HL-60/S4 treated with retinoic acid at 250 ng/mL for 4 days and 3 days (cell line): ENCODE measurements around the gene SBNO2.

Experiments used
- in situ Hi-C: fragments of 300-500 bp; cut with MboI; formaldehyde crosslinking; loops from 2 replicates; pipeline ENCODE4 v1.7.0; 2022; ENCODE audit warnings: low sequenced_read_pairs

Gene SBNO2

DNA sequence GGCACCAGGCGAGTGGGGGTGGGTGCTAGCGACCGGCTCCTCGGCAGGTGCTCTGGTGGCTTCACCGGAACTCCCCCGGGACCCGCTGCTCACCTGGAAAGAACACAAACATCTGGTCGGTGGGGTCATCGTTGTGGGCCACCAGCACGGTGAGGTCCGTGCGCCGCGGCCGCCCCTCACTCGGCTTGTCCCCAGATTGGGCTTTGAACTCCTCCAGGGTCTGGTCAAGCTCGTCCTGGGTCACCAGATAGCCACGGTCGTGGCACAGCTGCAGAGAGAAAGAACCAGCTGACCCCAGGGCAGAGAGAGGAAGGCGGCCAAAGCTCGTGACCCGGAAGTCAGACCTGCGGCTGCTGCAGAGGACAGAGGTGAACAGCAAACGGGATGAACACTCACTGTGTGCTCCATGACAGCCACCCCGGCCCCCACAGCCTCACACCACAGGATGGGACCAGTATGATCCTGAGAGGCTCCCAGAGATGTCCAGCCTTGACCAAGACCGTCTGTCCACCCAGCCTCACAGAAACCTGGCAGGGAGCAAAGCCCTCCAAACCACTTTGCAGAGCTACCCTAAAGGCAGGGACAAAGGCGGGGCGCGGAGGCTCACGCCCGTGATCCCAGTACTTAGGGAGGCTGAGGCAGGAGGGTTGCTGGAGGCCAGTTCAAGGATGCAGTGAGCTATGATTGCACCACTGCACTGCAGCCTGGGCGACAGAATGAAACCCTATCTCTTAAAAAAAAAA lies 80.1 kb downstream of the SBNO2 start:
- in situ Hi-C loops, result no loop called here

DNA sequence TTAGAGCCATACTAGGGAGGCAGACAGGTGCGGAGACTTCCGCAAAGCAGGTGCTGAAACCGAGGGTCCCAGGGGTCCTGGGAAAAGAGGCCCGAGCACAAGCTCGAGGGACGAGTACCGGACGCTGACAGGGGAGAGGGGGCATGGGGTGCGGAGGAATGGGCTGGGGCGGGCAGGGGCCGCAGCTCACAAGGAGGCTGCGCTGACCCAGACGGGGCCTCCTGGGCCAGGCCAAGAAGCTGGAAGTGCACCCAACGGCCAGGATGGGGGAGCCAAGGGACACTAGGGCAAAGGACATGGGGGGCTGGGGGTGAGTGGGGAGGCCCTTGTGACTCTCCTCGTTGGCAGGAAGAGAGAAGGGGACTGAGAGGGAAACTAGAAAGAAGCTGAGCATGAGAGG lies 80.7 kb downstream of the SBNO2 start:
- in situ Hi-C loops, result no loop called here

DNA sequence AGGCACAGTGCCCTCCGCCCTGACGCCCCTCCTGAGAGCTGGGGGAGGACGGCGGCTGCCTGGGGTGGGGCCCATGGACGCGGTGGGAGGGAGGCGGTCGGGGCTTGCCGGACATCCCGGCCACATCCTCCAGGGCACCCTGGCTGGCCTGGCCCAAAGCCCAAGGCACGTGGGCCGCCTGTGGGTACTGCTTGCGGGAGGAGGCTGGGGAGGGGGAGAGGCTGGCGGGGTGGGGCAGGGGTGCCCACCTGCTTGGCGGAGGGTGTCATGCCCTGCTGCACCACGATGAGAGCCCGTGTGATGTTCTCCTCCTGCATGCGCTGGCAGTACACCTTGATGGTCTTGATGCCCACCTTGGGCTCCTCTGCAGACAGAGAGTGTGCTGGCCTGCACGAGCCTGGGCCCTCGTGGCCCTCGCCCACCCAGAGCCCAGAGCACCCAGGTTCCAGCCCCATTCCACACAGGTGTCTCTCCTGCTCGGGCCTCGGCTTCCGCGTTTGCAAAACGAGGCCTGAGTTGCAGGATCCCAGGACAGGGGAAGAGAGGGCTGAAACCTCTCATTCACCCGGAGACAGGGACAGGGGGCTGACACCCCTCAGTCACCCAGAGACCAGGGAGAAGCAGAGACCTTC lies 82.4 kb downstream of the SBNO2 start:
- in situ Hi-C loops, result no loop called here

DNA sequence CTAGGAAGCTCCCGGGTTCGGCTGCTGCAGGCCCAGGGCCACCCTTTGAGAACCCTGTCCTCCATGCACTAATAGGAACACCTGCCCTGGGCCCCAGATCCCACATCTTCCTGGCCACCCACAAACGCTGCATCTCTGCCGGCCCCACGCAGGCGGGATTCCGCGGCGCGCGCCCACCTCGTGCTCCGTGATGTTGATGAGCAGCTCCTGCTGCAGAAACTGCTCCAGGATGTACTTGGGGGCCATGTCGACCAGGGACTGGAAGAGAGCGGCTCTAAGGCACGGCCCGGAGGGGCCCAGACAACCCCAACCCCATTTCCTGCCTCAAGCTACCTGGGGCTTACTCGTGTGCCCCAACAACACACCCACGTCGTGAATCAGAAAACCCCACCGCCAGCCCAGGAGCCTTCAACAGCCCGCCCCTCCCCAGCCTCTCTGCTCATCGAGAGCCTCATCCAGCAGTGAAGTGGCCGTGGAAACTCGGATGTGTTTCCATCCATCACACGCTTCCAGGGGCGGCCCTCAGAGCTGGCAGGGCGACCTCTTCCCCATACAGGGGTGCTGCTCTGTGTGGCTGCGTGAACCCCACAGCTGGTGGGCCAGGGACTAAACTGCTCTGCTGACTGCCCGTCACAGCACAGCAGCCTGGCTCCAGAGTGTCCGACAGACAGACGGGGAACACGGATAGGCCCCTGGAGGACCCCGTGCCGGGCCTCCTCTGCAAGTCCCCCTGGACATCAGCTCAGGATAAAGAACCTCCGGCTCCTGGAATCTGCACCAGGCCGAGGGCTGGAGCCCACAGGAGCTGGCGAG lies 83.1 kb downstream of the SBNO2 start:
- in situ Hi-C loops, result no loop called here

DNA sequence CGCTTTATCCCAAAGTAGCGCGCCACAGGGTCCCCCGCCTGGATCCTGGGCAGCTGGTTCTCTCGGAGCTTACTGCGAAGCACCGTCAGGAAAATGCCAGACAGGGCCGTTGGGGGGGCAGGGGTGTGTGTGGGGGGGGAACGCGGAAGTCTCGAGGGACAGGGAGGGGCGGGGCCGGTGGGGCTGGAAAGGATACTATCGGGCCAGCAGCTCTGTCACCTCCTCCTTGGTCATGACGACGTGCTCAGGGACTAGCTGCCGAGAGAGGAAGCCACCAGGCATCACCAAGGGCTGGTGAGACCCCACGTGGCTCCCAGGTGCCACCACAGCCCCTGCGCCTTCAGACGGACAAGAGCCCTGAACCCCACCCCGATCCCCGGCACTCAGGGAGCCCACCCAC lies 84.2 kb downstream of the SBNO2 start:
- in situ Hi-C loops, result no loop called here

DNA sequence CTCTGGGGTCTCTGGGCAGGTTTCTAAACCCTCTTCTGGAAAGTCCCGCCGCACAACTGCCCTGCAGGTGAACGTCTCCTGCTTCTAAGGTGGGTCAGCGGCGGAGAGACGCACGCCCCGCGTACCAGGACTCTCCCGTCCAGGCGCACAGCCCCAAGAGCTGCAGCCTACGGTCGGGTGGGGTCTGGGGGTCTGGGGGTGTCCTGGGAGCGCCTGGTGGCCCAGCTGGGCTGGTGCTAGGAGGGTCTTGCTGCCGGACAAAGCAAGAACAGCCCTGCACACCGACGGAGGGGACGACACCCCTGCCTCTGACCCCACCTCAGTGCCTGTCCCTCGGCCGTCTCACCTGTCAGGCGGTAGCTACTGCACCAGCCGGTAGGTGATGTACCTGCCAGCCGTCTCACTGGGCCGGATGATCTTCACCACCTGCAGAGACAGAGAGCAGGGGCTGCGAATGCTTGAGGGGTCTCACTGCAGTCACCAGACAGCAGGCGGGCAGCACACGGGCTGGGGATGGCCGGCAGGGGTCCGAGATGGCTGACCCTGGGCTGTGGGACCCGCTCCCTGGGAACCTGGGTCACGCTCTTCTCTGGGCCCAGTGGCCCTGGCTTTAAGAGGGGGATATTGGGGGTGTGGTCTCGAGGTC lies 84.8 kb downstream of the SBNO2 start:
- in situ Hi-C loops, result no loop called here

DNA sequence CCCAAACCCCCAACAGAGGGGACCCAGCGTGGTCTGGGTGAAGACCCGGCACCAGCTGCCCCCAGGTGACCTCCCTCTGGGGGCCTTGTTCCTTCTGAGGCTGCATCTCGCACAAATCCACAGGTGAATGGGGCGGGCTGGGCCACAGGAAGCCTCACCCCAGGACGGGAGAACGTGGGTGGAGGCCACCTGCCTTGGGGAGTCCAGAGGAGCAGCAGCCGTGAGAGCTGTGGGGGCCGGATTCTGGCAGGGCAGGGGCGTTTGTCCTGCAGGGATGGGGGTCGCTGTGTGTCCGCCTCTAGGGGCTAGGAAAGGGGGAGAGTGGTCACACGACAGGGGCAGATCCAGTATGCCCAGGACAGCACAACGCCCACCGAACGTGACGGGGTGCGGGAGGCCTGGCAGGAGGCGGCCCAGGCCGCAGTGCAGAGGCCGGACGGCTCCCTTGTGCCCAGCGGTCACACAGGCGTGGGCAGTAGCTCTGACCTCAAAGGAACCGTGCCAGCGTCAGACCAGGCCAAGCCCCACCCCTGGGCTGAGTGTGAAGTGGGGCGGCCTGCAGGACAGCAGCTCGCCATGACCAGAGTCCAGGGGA lies 85.6 kb downstream of the SBNO2 start:
- in situ Hi-C loops, result no loop called here

DNA sequence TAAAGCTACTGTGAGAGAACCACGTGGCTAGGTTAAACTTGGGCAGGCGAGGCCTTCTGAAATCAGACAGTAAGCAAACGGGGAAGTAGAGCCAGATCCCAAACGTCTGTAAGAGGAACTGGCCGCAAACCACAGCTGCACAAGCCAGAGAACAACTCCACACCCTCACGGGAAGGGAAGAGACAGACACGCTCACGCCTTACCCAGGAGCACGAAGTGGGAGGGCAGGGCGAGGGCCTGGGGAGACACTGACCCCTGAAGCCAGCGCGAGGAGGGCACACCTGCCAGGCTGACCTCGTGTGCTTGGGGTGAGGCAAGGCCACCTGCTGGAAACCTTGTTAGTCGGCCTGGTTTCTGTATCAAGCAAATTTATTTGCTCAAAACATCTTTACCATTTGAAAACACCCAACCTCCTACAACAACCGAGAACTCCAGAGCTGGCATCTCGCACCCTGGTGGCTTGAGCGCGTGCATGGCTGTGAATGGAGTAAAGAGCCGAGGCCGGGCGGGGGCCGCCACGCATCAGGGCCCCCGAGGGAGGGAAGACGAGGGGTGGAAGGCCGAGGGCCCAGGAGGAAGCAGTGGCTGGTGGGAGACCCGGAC lies 86.2 kb downstream of the SBNO2 start:
- in situ Hi-C loops, result no loop called here

DNA sequence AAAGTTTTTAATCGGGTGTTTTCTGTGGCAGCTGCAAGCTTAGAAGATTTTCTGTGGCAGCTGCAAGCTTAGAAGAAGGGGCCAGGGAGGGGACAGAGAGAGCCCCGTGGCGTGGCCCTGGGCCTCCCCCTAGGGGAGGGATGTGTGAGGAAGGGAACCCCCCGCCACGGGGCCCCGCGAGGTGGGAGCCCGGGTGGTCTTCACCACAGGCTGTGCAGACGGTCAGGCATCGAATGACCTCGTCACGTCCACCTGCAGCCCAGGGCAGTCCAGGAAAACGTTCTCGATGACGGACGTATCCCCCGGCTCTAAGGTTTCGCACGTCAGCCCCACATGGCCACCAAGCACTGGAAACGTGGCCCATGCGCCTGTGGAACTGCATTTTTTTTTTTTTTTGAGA lies 87.5 kb downstream of the SBNO2 start:
- in situ Hi-C loops, result no loop called here

DNA sequence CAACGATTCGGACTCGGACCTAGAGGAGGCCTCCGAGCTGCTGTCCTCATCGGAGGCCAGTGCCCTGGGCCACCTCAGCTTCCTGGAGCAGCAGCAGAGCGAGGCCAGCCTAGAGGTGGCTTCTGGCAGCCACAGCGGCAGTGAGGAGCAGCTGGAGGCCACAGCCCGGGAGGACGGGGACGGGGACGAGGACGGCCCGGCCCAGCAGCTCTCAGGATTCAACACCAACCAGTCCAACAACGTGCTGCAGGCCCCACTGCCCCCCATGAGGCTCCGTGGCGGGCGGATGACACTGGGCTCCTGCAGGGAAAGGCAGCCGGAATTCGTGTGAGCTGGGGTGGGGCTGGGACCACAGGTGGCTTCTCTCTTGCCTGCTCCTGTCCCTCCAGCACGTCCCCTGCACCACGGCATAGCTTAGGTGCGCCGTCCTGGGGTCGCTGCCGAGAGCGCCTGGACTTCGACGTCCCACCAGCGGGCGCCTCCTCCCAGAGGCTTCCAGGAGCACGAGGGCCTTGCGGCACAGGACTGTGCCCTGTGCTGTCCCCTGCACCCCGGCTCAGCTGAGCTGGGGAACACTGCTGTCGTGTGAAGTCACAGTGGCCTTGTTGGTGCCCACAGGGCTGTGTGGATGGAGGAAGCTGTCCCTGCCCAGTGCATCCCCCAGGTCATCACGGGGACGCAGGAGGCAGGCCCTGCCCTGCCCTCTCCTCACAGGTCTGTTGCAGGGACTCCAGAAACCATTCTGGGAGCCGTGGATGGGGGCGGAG lies 88.2 kb downstream of the SBNO2 start:
- in situ Hi-C loops, result no loop called here

DNA sequence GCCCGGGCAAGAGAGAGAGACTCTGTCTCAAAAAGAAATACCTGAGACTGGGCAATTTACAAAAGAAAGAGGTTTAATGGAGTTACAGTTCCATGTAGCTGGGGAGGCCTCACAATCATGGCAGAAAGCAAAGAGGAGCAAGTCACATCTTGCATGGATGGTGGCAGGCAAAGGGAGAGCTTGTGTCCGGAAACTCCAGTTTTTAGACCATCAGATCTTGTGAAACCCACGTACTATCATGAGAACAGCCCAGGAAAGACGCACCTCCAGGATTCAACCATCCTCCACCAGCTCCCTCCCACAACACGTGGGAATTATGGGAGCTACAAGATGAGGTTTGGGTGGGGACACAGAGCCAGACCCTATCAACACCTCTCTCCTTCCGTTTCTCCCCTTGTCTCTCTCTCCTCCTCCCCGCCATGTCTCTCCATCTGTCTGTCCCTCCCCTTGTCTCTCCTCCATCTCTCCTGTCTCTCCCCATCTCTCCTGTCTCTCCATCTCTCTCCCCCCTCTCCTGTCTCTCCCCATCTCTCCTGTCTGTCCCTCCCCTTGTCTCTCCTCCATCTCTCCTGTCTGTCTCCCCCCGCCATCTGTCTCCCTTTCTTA lies 88.9 kb downstream of the SBNO2 start:
- in situ Hi-C loops, result no loop called here

DNA sequence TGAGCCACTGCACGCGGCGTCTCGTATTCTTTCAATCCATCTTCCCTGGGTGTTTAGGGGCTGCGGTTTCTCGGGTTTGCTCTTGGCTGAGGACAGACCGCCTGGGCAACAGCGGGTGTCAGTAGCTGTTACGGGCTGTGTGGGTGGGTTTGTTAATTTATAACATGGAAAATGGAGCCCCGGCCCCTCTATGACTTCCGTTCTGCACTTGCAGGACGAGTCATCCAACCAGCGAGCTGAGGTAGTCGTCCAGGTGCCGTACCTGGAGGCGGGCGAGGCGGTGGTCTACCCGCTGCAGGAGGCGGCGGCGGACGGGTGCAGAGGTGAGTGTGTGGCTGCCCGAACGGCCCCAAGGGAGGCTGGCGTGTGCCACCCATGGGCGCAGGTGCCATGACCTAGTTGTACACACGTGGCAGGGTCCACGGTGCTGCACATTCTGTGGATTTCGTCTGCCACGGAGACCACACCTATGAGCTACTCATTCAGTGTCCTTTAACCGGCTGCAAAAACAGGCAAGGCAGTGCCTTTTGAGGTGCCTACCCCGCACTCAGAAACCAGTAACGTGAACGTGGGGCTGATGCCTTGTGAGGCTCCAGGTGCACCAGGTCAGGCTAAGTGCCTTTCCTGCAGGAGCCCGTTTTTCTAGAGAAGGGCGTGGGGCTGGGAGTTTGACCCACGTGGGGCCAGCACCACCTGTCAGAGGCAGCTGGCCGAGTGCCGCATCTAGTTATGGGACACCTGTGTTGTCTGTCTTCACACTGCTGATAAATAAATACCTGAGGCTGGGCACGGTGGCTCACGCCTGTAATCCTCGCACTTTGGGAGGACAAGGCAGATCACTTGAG lies 89.8 kb downstream of the SBNO2 start:
- in situ Hi-C loops, result no loop called here

DNA sequence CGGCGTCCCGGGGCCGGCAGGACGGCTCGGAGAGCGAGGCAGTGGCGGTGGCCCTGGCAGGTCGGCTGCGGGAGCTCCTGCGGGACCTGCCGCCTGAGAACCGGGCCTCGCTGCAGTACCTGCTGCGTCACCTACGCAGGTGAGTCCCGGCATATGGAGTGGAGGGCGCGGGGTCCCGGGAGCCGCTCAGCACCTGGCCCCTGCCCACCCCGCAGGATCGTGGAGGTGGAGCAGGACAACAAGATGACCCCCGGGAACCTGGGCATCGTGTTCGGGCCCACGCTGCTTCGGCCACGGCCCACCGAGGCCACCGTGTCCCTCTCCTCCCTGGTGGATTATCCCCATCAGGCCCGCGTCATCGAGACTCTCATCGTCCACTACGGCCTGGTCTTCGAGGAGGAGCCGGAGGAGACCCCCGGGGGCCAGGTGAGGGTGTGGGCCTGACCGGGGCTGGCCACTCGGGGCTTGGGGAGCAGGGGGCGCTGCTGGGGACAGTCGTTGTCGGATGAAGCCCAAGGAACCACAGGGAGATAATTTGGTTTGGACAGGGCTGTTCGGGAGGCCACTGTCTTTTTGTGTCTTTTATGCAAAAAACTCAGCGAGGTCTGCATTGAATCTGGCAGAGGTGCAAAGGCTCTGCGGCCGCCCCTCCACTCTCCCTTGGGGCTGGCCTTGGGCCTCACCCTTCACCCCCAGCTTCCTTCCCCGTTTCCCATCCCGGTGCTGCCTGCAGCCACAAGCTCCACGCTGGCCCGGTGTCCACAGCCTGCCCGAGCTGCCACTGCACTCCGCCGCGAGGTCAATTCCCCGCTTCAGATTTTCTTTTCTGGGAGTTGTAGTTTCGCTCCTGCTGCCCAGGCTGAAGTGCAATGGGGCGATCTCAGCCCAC lies 90.9 kb downstream of the SBNO2 start:
- in situ Hi-C loops, result no loop called here

DNA sequence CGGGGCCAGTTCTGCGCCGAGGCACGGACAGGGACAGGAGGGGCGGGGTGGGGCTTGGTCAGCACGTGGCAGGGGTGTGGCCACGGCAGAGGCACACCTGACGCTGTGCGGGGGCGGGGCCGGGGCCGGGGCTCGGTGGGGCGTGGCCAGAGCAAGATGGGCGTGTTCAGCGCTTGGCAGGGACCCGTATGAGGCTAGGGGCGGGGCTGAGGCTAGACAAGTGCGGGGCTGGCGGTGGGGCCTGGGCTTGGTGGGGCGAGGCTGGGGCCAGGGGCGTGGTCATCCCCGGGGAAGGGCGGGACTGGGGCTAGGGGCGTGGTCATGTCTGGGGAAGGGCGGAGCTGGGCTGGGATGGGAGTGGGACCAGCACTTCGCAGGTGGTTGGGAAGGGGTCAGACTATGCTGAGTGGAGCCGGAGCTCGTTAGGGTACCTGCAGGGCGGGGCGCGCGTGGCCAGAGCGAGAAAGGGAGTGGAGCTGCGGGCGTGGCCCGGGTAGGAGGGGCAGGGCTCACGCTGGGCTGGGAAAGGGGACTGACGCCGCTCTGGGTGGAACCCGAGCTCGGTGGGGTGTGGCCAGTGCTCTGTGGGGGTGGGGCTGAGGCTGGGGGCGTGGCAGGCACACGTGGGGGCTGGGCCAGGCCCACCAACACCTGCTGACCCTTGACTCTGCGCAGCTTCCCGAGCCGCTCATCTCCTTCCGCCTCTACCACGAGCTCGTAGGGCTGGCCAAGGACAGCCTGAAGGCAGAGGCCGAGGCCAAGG lies 91.7 kb downstream of the SBNO2 start:
- in situ Hi-C loops, result no loop called here

DNA sequence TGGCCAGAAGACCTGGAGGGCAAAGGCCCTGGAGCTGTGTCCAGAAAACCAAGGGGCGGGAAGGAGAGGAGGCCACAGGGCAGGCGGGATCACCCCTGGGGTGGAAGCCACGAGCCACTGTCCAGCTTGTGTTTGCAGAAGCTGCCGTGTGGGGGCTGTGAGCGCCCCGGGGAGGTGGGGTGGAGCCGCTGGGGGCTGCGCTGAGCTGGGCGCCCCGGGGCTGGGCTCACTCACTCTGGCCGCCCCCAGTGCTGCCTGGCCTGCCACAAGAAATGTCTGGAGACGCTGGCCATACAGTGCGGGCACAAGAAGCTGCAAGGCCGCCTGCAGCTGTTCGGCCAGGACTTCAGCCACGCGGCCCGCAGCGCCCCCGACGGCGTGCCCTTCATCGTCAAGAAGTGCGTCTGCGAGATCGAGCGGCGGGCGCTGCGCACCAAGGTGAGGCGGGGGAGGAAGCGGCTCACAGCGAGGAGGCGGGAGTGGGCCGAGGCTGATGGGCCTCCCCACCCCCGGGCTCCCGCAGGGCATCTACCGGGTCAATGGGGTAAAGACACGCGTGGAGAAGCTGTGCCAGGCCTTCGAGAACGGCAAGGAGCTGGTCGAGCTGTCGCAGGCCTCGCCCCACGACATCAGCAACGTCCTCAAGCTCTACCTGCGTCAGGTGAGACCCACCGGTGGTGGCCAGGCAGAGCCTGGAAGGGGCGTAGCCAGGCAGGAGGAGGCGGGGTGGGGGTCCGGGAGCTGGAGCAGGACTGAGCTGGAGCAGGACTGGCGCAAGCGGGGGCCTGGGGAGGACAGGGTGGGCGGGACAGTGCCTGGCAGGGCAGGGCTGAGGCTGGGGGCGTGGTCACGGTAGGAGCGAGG lies 92.5 kb downstream of the SBNO2 start:
- in situ Hi-C loops, result no loop called here
